HG03066 (cell line): Measurements from ENCODE around the gene MT4.

Experiments used
- ATAC-seq: cut with Tn5 transposase; IDR thresholded peaks from one replicate; pipeline ENCODE4 v1.9.1; 2021; ENCODE audit warnings: low read depth; ENCODE audit not compliant: unreplicated experiment

The MT4 gene

GRCh38 chr16:56600398-56600999 is 35.6 kb downstream of the MT4 start:
- ATAC-seq: no peak

- ATAC-seq: no peak
These were observed 36.5 kb downstream of the MT4 start for GRCh38 chr16:56601325-56601724.

- ATAC-seq: no peak
These were observed 38.7 kb downstream of the MT4 start for GRCh38 chr16:56603589-56603988.

- no peak for ATAC-seq
These were observed 40.1 kb downstream of the MT4 start for GRCh38 chr16:56604966-56605365.

- no peak for ATAC-seq
These were observed 40.6 kb downstream of the MT4 start for GRCh38 chr16:56605475-56605874.

GRCh38 chr16:56606071-56606475 is 41.2 kb downstream of the MT4 start:
- ATAC-seq: no peak

GRCh38 chr16:56606476-56607108 is 41.7 kb downstream of the MT4 start:
- no peak for ATAC-seq

GRCh38 chr16:56607109-56607618 is 42.3 kb downstream of the MT4 start:
- ATAC-seq: no peak

- ATAC-seq: no peak
These were observed 42.8 kb downstream of the MT4 start for GRCh38 chr16:56607675-56608042.

GRCh38 chr16:56608043-56608875 is 43.4 kb downstream of the MT4 start, which contains the start of gene MT2A:
Gene MT2A (plus strand): TSS chr16:56608584. CDS start chr16:56608656, 72 bp downstream.
- ATAC-seq: peak; percentile 92

- ATAC-seq: no peak
These were observed 44.1 kb downstream of the MT4 start for GRCh38 chr16:56608876-56609462.

- peak; percentile 47 for ATAC-seq
These were observed 44.6 kb downstream of the MT4 start for GRCh38 chr16:56609463-56609921.

GRCh38 chr16:56610017-56610608 is 45.2 kb downstream of the MT4 start:
- no peak for ATAC-seq

- no peak for ATAC-seq
These were observed 45.8 kb downstream of the MT4 start for GRCh38 chr16:56610609-56611111.

GRCh38 chr16:56611281-56611833 is 46.5 kb downstream of the MT4 start:
- ATAC-seq: no peak

GRCh38 chr16:56613706-56614105 is 48.8 kb downstream of the MT4 start:
- ATAC-seq: no peak

- no peak for ATAC-seq
These were observed 49.7 kb downstream of the MT4 start for GRCh38 chr16:56614549-56614991.

- no peak for ATAC-seq
These were observed 50.5 kb downstream of the MT4 start for GRCh38 chr16:56615353-56615752.

- no peak for ATAC-seq
These were observed 51.8 kb downstream of the MT4 start for GRCh38 chr16:56616608-56617211.
